GM15510 (cell line): ENCODE results near the gene UBASH3A.

Experiments used
- POLR2A ChIP-seq: IDR thresholded peaks from 3 replicates; pipeline ENCODE4 v1.6.1; 2011; ENCODE audit warnings: borderline replicate concordance; ENCODE audit not compliant: insufficient read length; ENCODE audit errors: extremely low read depth

Gene UBASH3A

DNA sequence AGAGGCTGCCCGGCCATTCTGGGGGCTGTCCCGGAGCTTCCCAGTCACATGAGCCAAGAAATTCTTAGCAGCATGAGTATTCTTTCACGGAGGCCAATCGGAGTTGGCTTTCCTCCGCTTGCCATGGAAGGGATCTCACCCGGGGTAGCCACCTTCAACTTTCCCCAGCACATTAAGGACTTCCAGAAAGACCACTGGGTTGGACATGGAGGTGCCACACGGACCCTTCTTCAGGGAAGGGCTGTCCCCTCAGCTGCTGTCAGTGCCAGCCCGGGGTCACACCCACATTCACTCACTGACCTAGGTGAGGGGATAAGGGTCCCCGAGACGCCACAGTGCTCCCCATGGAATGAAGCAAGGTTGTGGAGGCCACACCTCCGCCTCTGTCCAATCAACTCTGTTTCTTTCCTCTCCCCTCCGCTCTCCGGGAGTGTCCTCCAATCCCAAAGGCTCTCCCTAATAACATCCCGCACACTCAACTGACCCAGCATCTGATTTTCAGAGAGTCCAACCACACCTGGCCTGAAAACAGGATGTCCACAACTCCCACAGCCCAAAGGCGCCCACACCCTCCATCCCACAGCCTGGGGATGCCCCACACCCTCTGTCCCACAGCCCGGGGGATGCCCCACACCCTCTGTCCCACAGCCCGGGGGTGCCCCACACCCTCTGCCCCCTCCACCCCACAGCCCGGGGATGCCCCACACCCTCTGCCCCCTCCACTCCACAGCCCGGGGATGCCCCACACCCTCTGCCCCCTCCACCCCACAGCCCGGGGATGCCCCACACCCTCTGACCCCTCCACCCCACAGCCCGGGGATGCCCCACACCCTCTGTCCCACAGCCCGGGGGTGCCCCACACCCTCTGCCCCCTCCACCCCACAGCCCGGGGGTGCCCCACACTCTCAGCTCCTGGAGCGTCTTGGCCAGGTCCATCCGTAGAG lies 73.0 kb downstream of the UBASH3A start:
- TF ChIP-seq POLR2A, result no peak

- TF ChIP-seq POLR2A, result no peak
These were observed 74.8 kb downstream of the UBASH3A start for GRCh38 chr21:42478504-42478903.

DNA sequence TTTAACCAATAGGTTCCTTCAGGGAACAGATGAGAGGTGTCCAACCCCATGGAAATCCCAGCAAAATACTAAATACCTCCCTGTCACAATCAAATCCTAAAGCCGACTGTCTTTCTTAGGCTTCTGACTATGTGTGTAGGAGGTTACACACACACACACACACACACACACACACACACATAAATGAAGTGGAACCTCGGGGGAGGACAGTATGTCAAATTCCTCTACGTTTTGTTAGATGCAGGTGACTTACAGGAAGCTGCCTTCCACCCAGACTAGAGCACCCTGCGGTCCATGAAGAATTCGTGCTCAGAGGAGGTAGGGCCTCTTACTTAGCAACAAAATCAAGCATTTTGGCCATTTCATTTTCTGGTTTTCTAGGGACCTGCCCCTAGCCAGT lies 75.9 kb downstream of the UBASH3A start:
- no peak for TF ChIP-seq POLR2A

DNA sequence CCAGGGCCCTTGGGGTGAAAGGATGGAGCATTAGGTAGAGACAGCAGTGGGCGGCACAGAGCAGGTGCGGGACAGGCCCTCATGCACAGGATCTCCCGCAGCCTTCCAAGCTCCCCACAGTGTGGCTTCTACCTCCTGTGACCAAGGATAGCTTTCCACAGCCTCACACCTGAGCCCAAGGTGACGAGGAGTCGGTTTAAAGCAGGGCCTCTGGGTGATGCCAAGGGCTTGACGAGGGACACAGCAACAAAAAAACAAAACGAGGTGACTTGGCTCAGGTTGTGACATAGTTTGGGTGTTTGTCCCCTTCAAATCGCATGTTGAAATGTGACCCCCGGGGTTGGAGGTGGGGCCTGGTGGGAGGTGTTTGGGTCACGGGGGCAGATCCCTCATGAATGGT lies 77.0 kb downstream of the UBASH3A start:
- no peak for TF ChIP-seq POLR2A

GRCh38 chr21:42481169-42481568 lies 77.5 kb downstream of the UBASH3A start:
- TF ChIP-seq POLR2A, result no peak

DNA sequence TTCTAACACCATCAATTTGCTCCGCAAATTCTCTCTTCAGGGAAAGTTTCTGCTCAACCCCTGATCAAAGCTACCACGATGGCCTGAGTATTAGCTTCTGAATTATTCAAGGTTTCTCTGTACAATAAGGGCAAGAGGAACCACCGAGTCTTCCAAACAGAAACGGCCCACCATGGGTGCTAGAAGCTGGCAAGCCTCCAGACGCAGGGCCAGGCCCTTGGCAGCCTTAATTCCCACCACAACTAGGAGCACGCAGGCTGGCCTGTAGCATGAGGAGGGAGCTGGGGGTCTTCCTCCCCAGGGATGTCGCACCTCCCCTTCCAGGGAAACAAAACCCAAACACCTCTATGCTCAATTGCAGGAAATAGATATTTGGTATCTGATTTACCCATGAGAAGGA lies 81.3 kb downstream of the UBASH3A start:
- TF ChIP-seq POLR2A, result no peak

DNA sequence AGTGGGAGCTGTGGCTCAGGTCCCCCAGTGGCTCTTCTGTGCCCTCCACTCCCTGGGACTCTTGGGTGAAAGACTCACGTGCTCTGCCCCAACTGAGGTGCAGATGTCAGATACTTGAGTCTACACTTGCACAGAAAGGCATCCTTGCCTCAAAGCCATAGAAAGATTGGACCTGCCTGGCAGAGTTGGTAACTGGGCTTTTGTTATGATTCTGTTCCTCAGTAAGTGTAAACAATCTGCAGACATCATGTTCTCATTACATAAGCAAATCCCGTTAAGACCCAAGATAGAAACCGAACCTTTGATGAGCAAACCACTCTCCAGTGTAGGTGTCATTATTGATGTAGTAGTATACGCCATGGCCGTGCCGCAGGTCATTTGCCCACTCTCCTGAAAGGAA lies 82.4 kb downstream of the UBASH3A start:
- no peak for TF ChIP-seq POLR2A

- TF ChIP-seq POLR2A, result no peak
These were observed 82.8 kb downstream of the UBASH3A start for GRCh38 chr21:42486531-42486930.

DNA sequence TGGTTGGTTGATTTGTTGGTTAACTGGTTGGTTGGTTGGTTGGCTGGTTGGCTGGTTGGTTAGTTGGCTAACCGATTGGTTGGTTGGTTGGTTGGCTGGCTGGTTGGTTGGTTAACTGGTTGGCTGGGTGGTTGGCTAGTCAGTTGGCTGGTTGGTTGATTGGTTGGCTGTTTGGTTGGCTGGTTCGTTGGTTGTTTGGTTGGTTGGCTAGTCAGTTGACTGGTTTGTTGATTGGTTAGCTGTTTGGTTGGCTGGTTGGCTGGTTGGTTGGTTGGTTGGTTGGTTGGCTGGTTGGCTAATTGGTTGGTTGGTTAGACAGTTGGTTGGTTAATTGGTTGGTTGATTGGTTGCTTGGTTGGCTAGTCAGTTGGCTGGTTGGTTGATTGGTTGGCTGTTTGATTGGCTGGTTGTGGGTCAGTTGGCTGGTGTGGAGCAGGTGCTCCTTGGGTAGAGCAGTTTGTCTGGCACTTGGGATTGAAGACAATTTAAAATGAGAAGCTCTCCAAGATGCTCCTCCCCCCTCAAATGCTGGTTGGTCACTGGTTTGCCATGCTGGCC lies 85.4 kb downstream of the UBASH3A start:
- no peak for TF ChIP-seq POLR2A

GRCh38 chr21:42489991-42490390 lies 86.3 kb downstream of the UBASH3A start:
- no peak for TF ChIP-seq POLR2A

- TF ChIP-seq POLR2A, result no peak
These were observed 87.0 kb downstream of the UBASH3A start for GRCh38 chr21:42490720-42491119.

DNA sequence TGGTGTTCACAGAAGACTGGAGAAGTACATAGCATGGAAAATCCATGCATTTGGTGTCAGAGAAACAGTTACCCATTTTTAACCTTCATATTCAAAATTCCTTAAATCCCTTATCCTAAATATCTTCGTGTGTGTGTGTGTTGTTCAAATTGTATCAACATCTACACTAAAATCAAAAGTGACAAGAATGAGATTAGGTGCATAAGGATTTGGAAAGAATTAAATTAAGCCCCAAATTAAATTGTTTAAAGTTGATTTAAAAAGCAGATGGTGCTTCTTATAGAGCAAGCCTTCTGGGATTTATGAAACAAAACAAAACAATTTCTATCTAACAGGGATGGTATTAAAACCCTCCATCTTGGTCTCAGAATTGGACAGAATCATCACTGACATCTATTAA lies 87.6 kb downstream of the UBASH3A start:
- TF ChIP-seq POLR2A, result no peak

GRCh38 chr21:42492201-42492600 lies 88.5 kb downstream of the UBASH3A start:
- TF ChIP-seq POLR2A, result no peak

DNA sequence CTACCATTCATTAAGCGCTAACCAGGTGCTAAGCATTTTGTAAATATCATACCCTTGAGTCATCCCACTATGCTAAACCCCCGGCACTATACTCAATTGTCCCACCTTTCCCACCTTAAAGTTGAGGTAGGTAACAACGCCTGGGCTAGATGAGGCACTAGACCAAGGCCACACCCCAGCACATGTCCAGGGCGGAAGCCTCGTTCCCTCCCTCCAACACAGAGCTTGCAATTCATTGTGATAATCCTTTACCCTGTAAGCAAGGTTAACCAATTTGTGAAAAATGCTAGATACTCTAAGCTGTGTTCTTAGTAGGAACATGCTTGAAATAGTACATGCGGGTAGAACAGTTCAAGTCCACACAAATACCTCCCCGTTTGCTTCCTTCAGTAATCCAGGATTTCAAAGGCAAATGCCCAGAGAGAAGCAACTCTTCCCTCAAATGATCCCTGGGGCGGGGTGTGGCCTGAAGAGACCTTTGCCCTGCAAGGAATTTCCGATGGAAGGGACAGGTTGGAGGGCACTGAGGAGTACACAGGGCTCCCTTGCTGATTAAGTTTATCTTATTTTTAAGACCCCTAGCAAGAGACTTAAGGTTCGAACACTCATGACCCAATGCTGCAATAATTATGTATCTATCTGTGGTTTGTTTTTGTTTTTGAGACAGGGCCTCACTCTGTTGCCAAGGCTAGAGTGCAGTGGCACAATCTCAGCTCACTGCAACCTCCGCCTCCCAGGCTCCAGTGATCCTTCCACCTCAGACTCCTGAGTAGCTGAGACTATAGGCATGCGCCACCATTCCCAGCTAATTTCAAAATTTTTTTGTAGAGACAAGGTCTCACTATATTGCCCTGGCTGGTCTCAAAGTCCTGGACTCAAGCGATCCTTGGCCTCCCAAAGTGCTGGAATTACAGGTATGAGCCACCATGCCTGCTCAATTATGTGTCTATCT lies 89.7 kb downstream of the UBASH3A start:
- TF ChIP-seq POLR2A, result no peak

DNA sequence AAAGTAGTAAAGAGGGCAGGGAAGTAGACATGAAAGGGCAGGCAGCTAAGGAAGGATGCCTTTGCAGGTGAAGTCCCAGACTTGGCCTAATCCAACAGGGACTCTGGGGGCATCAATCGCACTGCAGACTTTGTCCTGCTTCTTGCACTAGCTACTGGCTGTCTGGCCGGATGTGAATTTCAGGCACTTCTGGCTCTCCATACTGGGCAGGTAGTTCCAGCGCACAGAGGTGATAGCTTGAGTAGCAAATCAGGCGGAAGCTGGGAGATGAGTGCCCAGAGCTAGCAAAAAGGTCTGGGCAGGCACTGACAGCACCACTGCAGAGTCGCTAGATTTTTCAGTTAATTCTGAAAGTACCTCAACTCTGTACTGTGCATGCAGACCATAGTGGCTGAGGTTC lies 91.3 kb downstream of the UBASH3A start:
- no peak for TF ChIP-seq POLR2A

- no peak for TF ChIP-seq POLR2A
These were observed 92.0 kb downstream of the UBASH3A start for GRCh38 chr21:42495765-42496119.

GRCh38 chr21:42496120-42496838 lies 92.6 kb downstream of the UBASH3A start, which contains the start of gene RSPH1:
Gene RSPH1, minus strand, starts transcription at chr21:42496224. Its CDS starts 38 bp downstream, at chr21:42496186.
- peak; percentile 58 for TF ChIP-seq POLR2A
